DND-41 (cell line): ENCODE results near the gene FAM20C.

Experiments used
- ATAC-seq: fragments of 200-7000 bp; cut with Tn5 transposase; 3 replicates; pipeline ENCODE4 v1.9.1; 2021; ENCODE audit warnings: low read depth; ENCODE audit not compliant: insufficient read depth
- DNase-seq: peaks from one replicate; pipeline ENCODE4 v3.0.0-alpha.2; 2020
- H2AFZ ChIP-seq: 2 replicates; pipeline ENCODE4 v1.6.0; 2012; ENCODE audit warnings: low read depth, low read length
- H3K27ac ChIP-seq: 2 replicates; pipeline ENCODE4 v1.5.1; 2012; ENCODE audit warnings: low read length, inconsistent platforms
- H3K27me3 ChIP-seq: fragments of 200-600 bp; sonication (generic); 2 replicates; pipeline ENCODE4 v1.6.0; 2012; ENCODE audit warnings: low read length, mild to moderate bottlenecking, inconsistent platforms; ENCODE audit not compliant: insufficient read depth, poor library complexity
- H3K36me3 ChIP-seq: 2 replicates; pipeline ENCODE4 v1.5.1; 2012; ENCODE audit warnings: low read length, inconsistent platforms; ENCODE audit not compliant: insufficient read depth
- H3K4me1 ChIP-seq: 2 replicates; pipeline ENCODE4 v1.5.1; 2012; ENCODE audit warnings: mild to moderate bottlenecking, low read length; ENCODE audit not compliant: insufficient read depth
- H3K4me2 ChIP-seq: 2 replicates; pipeline ENCODE4 v1.6.0; 2012; ENCODE audit warnings: mild to moderate bottlenecking, moderate library complexity, low read length, inconsistent platforms; ENCODE audit not compliant: insufficient read depth
- H3K4me3 ChIP-seq, 2 experiments: fragments of 200-600 bp in 1 of 2; shearing (Covaris generic) in 1 of 2; 2 replicates each; pipeline ENCODE4 v1.5.1; 2012 to 2016; ENCODE audit warnings: inconsistent platforms in 2 of 2, low read length in 2 of 2, mild to moderate bottlenecking in 2 of 2, low read depth in 1 of 2, moderate library complexity in 1 of 2
- H3K79me2 ChIP-seq: 2 replicates; pipeline ENCODE4 v1.6.0; 2012; ENCODE audit warnings: low read length, inconsistent platforms; ENCODE audit not compliant: insufficient read depth
- H3K9ac ChIP-seq: 2 replicates; pipeline ENCODE4 v1.6.0; 2012; ENCODE audit warnings: low read depth, mild to moderate bottlenecking, inconsistent platforms, low read length, moderate library complexity
- H3K9me3 ChIP-seq: 2 replicates; pipeline ENCODE4 v1.5.1; 2012; ENCODE audit warnings: low read length, moderate library complexity, mild to moderate bottlenecking, inconsistent platforms; ENCODE audit not compliant: insufficient read depth, severe bottlenecking
- H4K20me1 ChIP-seq: 2 replicates; pipeline ENCODE4 v1.6.0; 2012; ENCODE audit warnings: low read length; ENCODE audit not compliant: insufficient read depth
- EZH2 ChIP-seq: IDR thresholded peaks from 3 replicates; pipeline ENCODE4 v1.6.1; 2012; ENCODE audit warnings: borderline replicate concordance, low read depth, mild to moderate bottlenecking, moderate library complexity, low read length, inconsistent platforms; ENCODE audit not compliant: severe bottlenecking
- TF ChIP-seq, protein P1 (sequence below): IDR thresholded peaks from 2 replicates; pipeline ENCODE4 v1.5.1; 2012; ENCODE audit warnings: borderline replicate concordance, low read length, moderate library complexity, mild to moderate bottlenecking; ENCODE audit not compliant: poor library complexity, severe bottlenecking; ENCODE audit errors: extremely low read depth

The FAM20C gene

DNA sequence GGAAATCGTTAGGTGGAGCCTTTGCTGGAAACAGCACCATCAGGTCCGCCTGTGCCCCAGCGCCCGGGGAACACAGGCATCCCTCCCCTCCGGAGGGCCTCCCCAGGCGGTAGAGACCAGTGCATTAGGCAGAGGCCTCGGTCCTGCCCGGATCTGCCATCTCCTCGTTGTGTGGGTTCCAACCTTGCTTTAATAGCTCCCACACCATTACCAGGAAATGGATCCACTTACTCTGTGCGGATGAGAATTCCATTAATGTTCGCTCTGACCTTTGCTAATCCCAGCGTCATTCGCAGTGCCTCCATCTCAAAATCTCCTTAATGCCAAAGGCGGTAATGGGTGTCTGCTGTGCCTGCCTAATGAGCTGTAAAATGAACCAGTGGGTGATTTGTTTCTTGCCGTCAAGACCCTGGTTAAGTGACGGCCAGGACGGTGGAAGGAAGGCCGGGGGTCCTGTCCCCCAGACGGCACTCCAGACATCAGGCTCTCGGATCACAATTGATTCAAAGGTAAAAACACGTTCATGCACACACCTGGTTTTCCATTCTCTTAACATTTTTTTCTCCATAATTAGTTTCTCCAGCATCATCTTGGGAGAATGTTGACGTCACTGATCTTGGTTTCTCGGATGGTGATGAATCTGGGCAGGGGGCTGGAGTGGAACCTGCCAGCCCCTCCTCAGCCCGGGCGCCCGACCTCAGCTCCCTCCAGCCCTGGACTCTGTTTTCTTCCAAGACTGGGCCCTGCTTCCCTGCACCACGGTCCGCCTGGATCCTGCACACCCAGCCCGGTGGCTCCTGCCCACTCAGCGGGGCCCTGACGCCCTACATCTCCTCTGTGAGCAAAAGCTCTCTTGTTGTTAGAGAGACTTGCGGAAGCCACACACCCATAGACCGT lies 22.8 kb upstream of the FAM20C start:
- Histone ChIP-seq H4K20me1 (peaks cover 10% of the 10 kb centered on the region; the same call in 1 of the 2 replicates), H3K9ac (no peak overlapping the region), H3K79me2 (no peaks in the 10 kb centered on the region), H3K27me3 (no peaks in the 10 kb centered on the region), H3K4me3 (no peak overlapping the region), H3K4me1 (no peaks in the 10 kb centered on the region), H3K27ac (no peak overlapping the region), H3K9me3 (no peaks in the 10 kb centered on the region), H3K36me3 (no peaks in the 10 kb centered on the region), H2AFZ (no peak overlapping the region), H3K4me2 (no peak overlapping the region)
- TF ChIP-seq, protein P1, sequence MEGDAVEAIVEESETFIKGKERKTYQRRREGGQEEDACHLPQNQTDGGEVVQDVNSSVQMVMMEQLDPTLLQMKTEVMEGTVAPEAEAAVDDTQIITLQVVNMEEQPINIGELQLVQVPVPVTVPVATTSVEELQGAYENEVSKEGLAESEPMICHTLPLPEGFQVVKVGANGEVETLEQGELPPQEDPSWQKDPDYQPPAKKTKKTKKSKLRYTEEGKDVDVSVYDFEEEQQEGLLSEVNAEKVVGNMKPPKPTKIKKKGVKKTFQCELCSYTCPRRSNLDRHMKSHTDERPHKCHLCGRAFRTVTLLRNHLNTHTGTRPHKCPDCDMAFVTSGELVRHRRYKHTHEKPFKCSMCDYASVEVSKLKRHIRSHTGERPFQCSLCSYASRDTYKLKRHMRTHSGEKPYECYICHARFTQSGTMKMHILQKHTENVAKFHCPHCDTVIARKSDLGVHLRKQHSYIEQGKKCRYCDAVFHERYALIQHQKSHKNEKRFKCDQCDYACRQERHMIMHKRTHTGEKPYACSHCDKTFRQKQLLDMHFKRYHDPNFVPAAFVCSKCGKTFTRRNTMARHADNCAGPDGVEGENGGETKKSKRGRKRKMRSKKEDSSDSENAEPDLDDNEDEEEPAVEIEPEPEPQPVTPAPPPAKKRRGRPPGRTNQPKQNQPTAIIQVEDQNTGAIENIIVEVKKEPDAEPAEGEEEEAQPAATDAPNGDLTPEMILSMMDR, result no peak
- TF ChIP-seq EZH2, result no peak
- ATAC-seq, result no peak
- DNase-seq, result no peak

- Histone ChIP-seq H4K20me1 (peaks cover 10% of the 10 kb centered on the region; the same call in 1 of the 2 replicates), H3K4me3 (no peak overlapping the region), H3K4me1 (no peaks in the 10 kb centered on the region), H3K9ac (no peak overlapping the region), H2AFZ (no peak overlapping the region), H3K36me3 (no peaks in the 10 kb centered on the region), H3K27me3 (no peaks in the 10 kb centered on the region), H3K9me3 (no peaks in the 10 kb centered on the region), H3K27ac (no peak overlapping the region), H3K79me2 (no peaks in the 10 kb centered on the region), H3K4me2 (no peak overlapping the region)
- TF ChIP-seq, protein P1, result no peak
- TF ChIP-seq EZH2, result no peak
- DNase-seq (no peak), ATAC-seq (no peak)
Observed at GRCh38 chr7:170551-171363, 21.6 kb upstream of the FAM20C start.

DNA sequence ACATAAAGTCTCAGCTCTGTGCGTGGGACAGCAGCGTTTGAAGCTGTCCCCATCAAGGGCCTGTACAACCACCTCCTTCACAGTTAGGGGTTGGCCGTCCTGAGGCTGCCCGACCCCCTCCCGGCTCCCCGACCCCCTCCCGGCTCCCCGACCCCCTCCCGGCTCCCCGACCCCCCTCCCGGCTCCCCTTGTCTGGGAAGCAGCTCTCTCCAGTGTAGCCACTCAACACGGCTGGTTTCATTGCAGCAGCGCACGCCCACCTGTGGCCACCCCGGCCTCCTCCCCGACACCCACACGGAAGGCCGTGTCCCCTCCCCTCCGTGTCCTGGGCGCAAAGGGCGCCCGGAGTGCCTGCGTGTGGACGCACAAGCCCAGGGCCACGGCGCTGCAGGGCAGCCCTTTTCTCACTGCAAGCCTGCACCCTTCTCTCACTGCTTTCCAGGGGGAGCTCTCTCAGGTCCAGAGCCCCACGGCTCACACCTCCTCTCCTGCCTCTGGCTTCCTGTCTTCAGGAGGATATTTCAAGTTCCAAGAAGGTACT lies 20.9 kb upstream of the FAM20C start:
- Histone ChIP-seq H3K4me3 (no peak overlapping the region), H3K36me3 (no peaks in the 10 kb centered on the region), H3K4me1 (no peaks in the 10 kb centered on the region), H3K9me3 (no peaks in the 10 kb centered on the region), H4K20me1 (peaks cover 10% of the 10 kb centered on the region; the same call in 1 of the 2 replicates), H3K27me3 (no peaks in the 10 kb centered on the region), H3K4me2 (no peak overlapping the region), H2AFZ (no peak overlapping the region), H3K27ac (no peak overlapping the region), H3K79me2 (no peaks in the 10 kb centered on the region), H3K9ac (no peak overlapping the region)
- TF ChIP-seq, protein P1, result no peak
- ATAC-seq (no peak), DNase-seq (no peak)
